Gastroesophageal sphincter (tissue), 4 donors: ENCODE results near the gene ZNF280C. TPM values are rescaled to one million over a fixed set of nuclear protein-coding genes. Genes with fewer than 3 reads are reported as not detected.
A peak's percentile ranks its signal among the peaks of the same experiment; 100 is the strongest.

Experiments used
- ATAC-seq: fragments of 150-250 bp; one replicate; pipeline ENCODE4 v1.9.1; 2016; ENCODE audit warnings: mild to moderate bottlenecking, moderate library complexity
- H3K27ac ChIP-seq, 4 donors: fragments of 200-600 bp; sonication (generic) in 3 of 4; 1 replicate in 3 of 4; 2 replicates in 1 of 4; pipeline ENCODE4 v1.5.1; 2016 to 2019
- H3K27me3 ChIP-seq: fragments of 200-600 bp; sonication (generic); one replicate; pipeline ENCODE4 v1.5.1; 2019
- H3K36me3 ChIP-seq, 2 donors: fragments of 200-600 bp; sonication (generic); one replicate each; pipeline ENCODE4 v1.5.1; 2019; ENCODE audit warnings: control low read depth in 1 of 2
- H3K4me1 ChIP-seq, 3 donors: fragments of 200-600 bp; sonication (generic); 1 replicate in 2 of 3; 2 replicates in 1 of 3; pipeline ENCODE4 v1.5.1; 2016 to 2019; ENCODE audit warnings: control low read depth in 2 of 3
- H3K4me3 ChIP-seq, 2 donors: fragments of 200-600 bp; sonication (generic); one replicate each; pipeline ENCODE4 v1.5.1; 2019; ENCODE audit warnings: mild to moderate bottlenecking in 1 of 2, moderate library complexity in 1 of 2
- H3K9me3 ChIP-seq, 3 donors: fragments of 200-600 bp; sonication (generic); one replicate each; pipeline ENCODE4 v1.5.1; 2017 to 2019; ENCODE audit warnings: control low read depth in 2 of 3
- CTCF ChIP-seq, 4 experiments: fragments of 200-600 bp in 2 of 4; fragments of 450-650 bp in 2 of 4; sonication (generic) in 1 of 4; IDR thresholded peaks; one replicate each; pipeline ENCODE4 v1.5.1; 2017 to 2019; ENCODE audit warnings: antibody characterized with exemption in 4 of 4, mild to moderate bottlenecking in 2 of 4, moderate library complexity in 2 of 4
- EP300 ChIP-seq: sonication (generic); formaldehyde crosslinking; IDR thresholded peaks from one replicate; pipeline ENCODE4 v1.6.1; 2017; ENCODE audit warnings: antibody characterized with exemption, mild to moderate bottlenecking
- POLR2A ChIP-seq, 2 donors: fragments of 450-650 bp; IDR thresholded peaks; one replicate each; pipeline ENCODE4 v1.6.1; 2017; ENCODE audit warnings: antibody characterized with exemption in 2 of 2, mild to moderate bottlenecking in 2 of 2, moderate library complexity in 1 of 2
- POLR2AphosphoS5 ChIP-seq: sonication (generic); formaldehyde crosslinking; IDR thresholded peaks from one replicate; pipeline ENCODE4 v1.6.1; 2017; ENCODE audit warnings: antibody characterized with exemption
- WGBS, 2 donors: methylation state at CpG; one replicate each; pipeline ENCODE4 v1.1.5; 2018; ENCODE audit warnings: low coverage in 1 of 2; 5-methylcytosine and 5-hydroxymethylcytosine counted together
- total RNA-seq, 4 donors: library from RNA; depleted of rRNA; stranded (reverse); fragments of >200 nt; gene quantifications; one replicate each; pipeline ENCODE4 v1.1.0, GENCODE V29; 2016

ZNF280C gene
- total RNA-seq, 4 donors from 2014 or later, result 2.7 to 4.6 (median 3.8) TPM

- H3K9me3 ChIP-seq, result no peaks in the 10 kb centered on the region
- 1 to 5% methylated on average over 10 to 15 of the region's 50 CpGs for WGBS, 2 donors
- peak within 1 kb of the TSS; percentile 63 for H3K4me3 ChIP-seq
- peak within 1 kb of the TSS; percentile 87 to 93 (median 88) for H3K27ac ChIP-seq
- TF ChIP-seq EP300 (no peak), CTCF (IDR thresholded peaks at IDR 0.05) (no peak), POLR2A (IDR thresholded peaks at IDR 0.05) (peak; percentile 48 to 53)
- no peaks in the 10 kb centered on the region for H3K36me3 ChIP-seq
- peak; percentile 97 for ATAC-seq
- H3K27me3 ChIP-seq, result no peaks in the 10 kb centered on the region
- H3K4me1 ChIP-seq, result peaks cover 0 to 44% (median 0%) of the 10 kb centered on the region in 3 donors
These were observed 102.8 kb downstream of the ZNF280C start, which contains the start of gene AIFM1 for GRCh38 chrX:130165703-130166502. Gene AIFM1, minus strand, starts transcription at chrX:130165841. Its CDS starts 185 bp downstream, at chrX:130165656.

GRCh38 chrX:130165181-130165702 lies 103.5 kb downstream of the ZNF280C start:
- Histone ChIP-seq H3K27me3 (no peaks in the 10 kb centered on the region), H3K4me1 (peaks cover 0 to 40% (median 0%) of the 10 kb centered on the region in 3 donors), H3K36me3 (no peaks in the 10 kb centered on the region), H3K9me3 (no peaks in the 10 kb centered on the region), H3K4me3 (peak overlapping the region; percentile 63), H3K27ac (peak overlapping the region; percentile 87 to 93 (median 88))
- ATAC-seq, result no peak
- WGBS, 2 donors, result 0 to 20% methylated on average over 3 of the region's 32 CpGs
- TF ChIP-seq EP300, result no peak
- no peak for TF ChIP-seq CTCF (IDR thresholded peaks at IDR 0.05)
- TF ChIP-seq POLR2A (IDR thresholded peaks at IDR 0.05), result no peak
- TF ChIP-seq POLR2AphosphoS5, result no peak

- peaks cover 0 to 40% (median 0%) of the 10 kb centered on the region in 3 donors for H3K4me1 ChIP-seq
- WGBS, 2 donors, result 42% methylated on average over 2 of the region's 2 CpGs
- H3K27ac ChIP-seq, result no peak overlapping the region
- H3K36me3 ChIP-seq, result no peaks in the 10 kb centered on the region
- no peaks in the 10 kb centered on the region for H3K27me3 ChIP-seq
- H3K4me3 ChIP-seq, result no peak overlapping the region
- TF ChIP-seq EP300 (no peak), CTCF (IDR thresholded peaks at IDR 0.05) (no peak), POLR2A (IDR thresholded peaks at IDR 0.05) (no peak), POLR2AphosphoS5 (no peak)
- ATAC-seq, result no peak
- no peaks in the 10 kb centered on the region for H3K9me3 ChIP-seq
These were observed 105.3 kb downstream of the ZNF280C start for GRCh38 chrX:130163398-130163797.

GRCh38 chrX:130162094-130162735 lies 106.5 kb downstream of the ZNF280C start:
- peaks cover 0 to 38% (median 0%) of the 10 kb centered on the region in 3 donors for H3K4me1 ChIP-seq
- no peak overlapping the region for H3K4me3 ChIP-seq
- no peak overlapping the region for H3K27ac ChIP-seq
- 36 to 39% methylated on average over 5 to 6 of the region's 6 CpGs for WGBS, 2 donors
- H3K9me3 ChIP-seq, result no peaks in the 10 kb centered on the region
- no peak for TF ChIP-seq POLR2AphosphoS5
- no peak for TF ChIP-seq EP300
- TF ChIP-seq CTCF (IDR thresholded peaks at IDR 0.05), result no peak
- no peak for TF ChIP-seq POLR2A (IDR thresholded peaks at IDR 0.05)
- no peaks in the 10 kb centered on the region for H3K27me3 ChIP-seq
- no peaks in the 10 kb centered on the region for H3K36me3 ChIP-seq
- no peak for ATAC-seq
